HepG2 (cell line): ENCODE results near the gene HIGD1C. TPM values are rescaled to one million over a fixed set of nuclear protein-coding genes. Genes with fewer than 3 reads are reported as not detected.

ENCODE experiments used
- ATAC-seq: fragments of 200-7000 bp; cut with Tn5 transposase; 3 replicates; pipeline ENCODE4 v1.9.1; 2020; ENCODE audit warnings: mild to moderate bottlenecking, moderate library complexity
- BruUV-seq: library from RNA; stranded (reverse); fragments of 400-500 nt; replicated peaks from 2 replicates; lab custom pipeline; 2021; lab: Mats Ljungman, UMichigan
- CTCF ChIA-PET: fragments of 300-600 bp; formaldehyde crosslinking; extraction: SDS; loops from one replicate; lab custom pipeline; 2021; ENCODE audit warnings: low total read pairs, inconsistent platforms, low intra/inter-chr PET ratio; lab: Yijun Ruan, JAX
- POLR2A ChIA-PET: fragments of 350-600 bp; sonication (Branson Sonifier 250); formaldehyde crosslinking; loops from one replicate; lab custom pipeline; 2020; ENCODE audit warnings: antibody characterized with exemption, inconsistent platforms; lab: Yijun Ruan, JAX
- DNase-seq: peaks from one replicate; pipeline ENCODE4 v3.0.0-alpha.2; 2015; ENCODE audit warnings: low spot score
- FAIRE-seq: peaks from 3 replicates; lab custom pipeline; 2011; peaks lifted over from hg19 to GRCh38; lab: Jason Lieb, UNC
- H2AFZ ChIP-seq: one replicate; pipeline ENCODE4 v1.6.1; 2011; ENCODE audit warnings: low read length, inconsistent platforms
- H3K27ac ChIP-seq: fragments of 300-600 bp; 3 replicates; pipeline ENCODE4 v1.8.0; 2011; ENCODE audit warnings: mixed run types, mild to moderate bottlenecking, mixed read lengths, low read length, inconsistent platforms; ENCODE audit not compliant: insufficient read depth; ENCODE audit errors: extremely low read length
- H3K27me3 ChIP-seq, 2 experiments: fragments of 200-600 bp in 1 of 2; 2 replicates in 1 of 2; 3 replicates in 1 of 2; pipeline versions ENCODE4 v1.6.0 to v1.8.0; 2011; ENCODE audit warnings: low read length in 2 of 2, mild to moderate bottlenecking in 2 of 2, moderate library complexity in 2 of 2, inconsistent platforms in 1 of 2; ENCODE audit not compliant: insufficient read depth in 2 of 2, control insufficient read depth in 1 of 2
- H3K36me3 ChIP-seq, 2 experiments: fragments of 200-600 bp in 1 of 2; replicated peaks in 1 of 2; 2 replicates in 1 of 2; 3 replicates in 1 of 2; pipeline versions ENCODE4 v1.5.1 to v1.8.0; 2011; ENCODE audit warnings: low read length in 2 of 2, inconsistent platforms in 1 of 2; ENCODE audit not compliant: insufficient read depth in 2 of 2, control insufficient read depth in 1 of 2
- H3K4me1 ChIP-seq: 2 replicates; pipeline ENCODE4 v1.5.1; 2012; ENCODE audit warnings: low read length, inconsistent platforms; ENCODE audit not compliant: insufficient read depth
- H3K4me2 ChIP-seq: 2 replicates; pipeline ENCODE4 v1.6.0; 2011; ENCODE audit warnings: low read depth, low read length, inconsistent platforms
- H3K4me3 ChIP-seq, 3 experiments: fragments of 200-600 bp in 1 of 3; sonication (generic), shearing (Covaris generic) in 1 of 3; replicated peaks in 1 of 3; 2 replicates each; pipeline ENCODE4 v1.5.1; 2011 to 2016; ENCODE audit warnings: low read length in 3 of 3, inconsistent platforms in 2 of 3, low read depth in 2 of 3, mild to moderate bottlenecking in 2 of 3, control low read depth in 1 of 3, mixed read lengths in 1 of 3; ENCODE audit not compliant: insufficient read depth in 1 of 3
- H3K79me2 ChIP-seq: one replicate; pipeline ENCODE4 v1.6.1; 2011; ENCODE audit warnings: low read length, inconsistent platforms; ENCODE audit not compliant: insufficient read depth
- H3K9ac ChIP-seq: 2 replicates; pipeline ENCODE4 v1.6.0; 2011; ENCODE audit warnings: mild to moderate bottlenecking, low read depth, low read length, inconsistent platforms; ENCODE audit not compliant: insufficient read depth
- H3K9me3 ChIP-seq: 2 replicates; pipeline ENCODE4 v1.5.1; 2012; ENCODE audit warnings: mild to moderate bottlenecking, low read length
- H4K20me1 ChIP-seq: 2 replicates; pipeline ENCODE4 v1.6.0; 2011; ENCODE audit warnings: inconsistent platforms, mild to moderate bottlenecking, low read length, moderate library complexity; ENCODE audit not compliant: insufficient read depth
- ELF3 ChIP-seq: IDR thresholded peaks from 2 replicates; pipeline ENCODE4 v1.6.1; 2016; ENCODE audit warnings: missing genetic modification reagents, missing compliant biosample characterization
- HMGXB4 ChIP-seq, 2 experiments: sonication (generic) in 1 of 2; formaldehyde crosslinking in 1 of 2; IDR thresholded peaks; 2 replicates each; pipeline versions ENCODE4 v1.4.0 to v1.6.1; 2018 to 2020; ENCODE audit warnings: missing genetic modification reagents in 2 of 2, borderline replicate concordance in 1 of 2, low read depth in 1 of 2, mild to moderate bottlenecking in 1 of 2, missing biosample characterization in 1 of 2
- IRF1 ChIP-seq: sonication (generic); formaldehyde crosslinking; IDR thresholded peaks from 2 replicates; pipeline ENCODE4 v1.4.0; 2020; ENCODE audit warnings: low read depth, mild to moderate bottlenecking, missing genetic modification reagents
- SOX6 ChIP-seq, 2 experiments: fragments of 450-650 bp in 1 of 2; sonication (generic) in 1 of 2; formaldehyde crosslinking in 1 of 2; IDR thresholded peaks; 2 replicates each; pipeline versions ENCODE4 v1.4.0 to v1.6.1; 2017 to 2020; ENCODE audit warnings: antibody characterized with exemption in 1 of 2, mild to moderate bottlenecking in 1 of 2, missing genetic modification reagents in 1 of 2
- ZBTB49 ChIP-seq: sonication (generic); formaldehyde crosslinking; IDR thresholded peaks from 2 replicates; pipeline ENCODE4 v1.4.0; 2020; ENCODE audit warnings: missing genetic modification reagents, borderline replicate concordance
- ZNF678 ChIP-seq: sonication (generic); formaldehyde crosslinking; IDR thresholded peaks from 2 replicates; pipeline ENCODE4 v1.4.0; 2020; ENCODE audit warnings: mild to moderate bottlenecking, missing genetic modification reagents
- ZNF800 ChIP-seq: sonication (generic); formaldehyde crosslinking; IDR thresholded peaks from 2 replicates; pipeline ENCODE4 v1.4.0; 2020; ENCODE audit warnings: missing genetic modification reagents
- WGBS: methylation state at CpG from one replicate; pipeline ENCODE4 v1.1.6; 2017; ENCODE audit warnings: low lambda C conversion rate; 5-methylcytosine and 5-hydroxymethylcytosine counted together
- in situ Hi-C: cut with HindIII; loops from 2 replicates; pipeline ENCODE4 v1.10.0; 2017; ENCODE audit warnings: low pct_unique_long_range_greater_than_20kb; ENCODE audit not compliant: extremely low pct_ligation_motif_present
- intact Hi-C: fragments of 100-400 bp; cut with micrococcal nuclease; formaldehyde crosslinking; loops from one replicate; pipeline ENCODE4 v1.10.0; 2022; ENCODE audit not compliant: unreplicated experiment
- polyA plus RNA-seq, 8 experiments: library from polyadenylated mRNA; depleted of rRNA in 3 of 8; stranded (reverse) in 7 of 8; unstranded in 1 of 8; fragments of >200 nt; fragmentation: Illumina TruSeq in 4 of 8; extraction: Trizol in 4 of 8; gene quantifications; 2 replicates each; pipeline versions ENCODE4 v1.2.1 to v1.2.3, GENCODE V29; 2011 to 2016; ENCODE audit warnings: low read depth in 4 of 8, missing spikeins in 1 of 8, mixed read lengths in 1 of 8; ENCODE audit not compliant: insufficient read depth in 1 of 8
- total RNA-seq, 5 experiments: library from RNA; depleted of rRNA; stranded (reverse); fragments of >200 nt; fragmentation: Illumina TruSeq; extraction: Trizol; gene quantifications; 2 replicates each; pipeline ENCODE4 v1.2.3, GENCODE V29; 2016; ENCODE audit warnings: low read depth in 1 of 5

HIGD1C gene
- total and polyA plus RNA-seq, 2 of the 13 experiments (the other 11 are each of a cell fraction or from before 2014, with no cell fraction given), result not detected

- intact Hi-C loops, result loop anchor here (10.0 kb wide), 1 partner anchor 159 kb away; the partner anchor contains the start of gene ATF1
- peak overlapping the region; percentile 82 for H3K27ac ChIP-seq
- no peak for TF ChIP-seq ELF3
- 0 out of 2 replicates have a peak, but pooled peaks have one; percentile 5 for TF ChIP-seq ZNF800
- TF ChIP-seq, all 625 proteins: peak for 1
- H3K27me3 ChIP-seq, result peaks cover 0 to 3% of the 10 kb centered on the region in 2 experiments; a peak in 1 of 5 replicates
- ATAC-seq (no peak), DNase-seq (no peak), FAIRE-seq (no peak)
- peak overlapping the region; percentile 88 for H3K9ac ChIP-seq
- POLR2A ChIA-PET, result interaction anchor here (0.6 to 4.2 kb wide), 6 partner anchors 10 to 467 kb away, joined by 3 to 46 read pairs (median 6); partner anchors contain the start of gene SLC11A2
- BruUV-seq, result TSS peak; percentile 39
- CTCF ChIA-PET, result no interaction called here
- H3K9me3 ChIP-seq, result no peaks in the 10 kb centered on the region
- H3K4me2 ChIP-seq, result peak overlapping the region; percentile 88
- in situ Hi-C loops, result no loop called here
- H3K79me2 ChIP-seq, result peaks cover 40% of the 10 kb centered on the region
- H3K4me1 ChIP-seq, result peaks cover 42% of the 10 kb centered on the region
- no peaks in the 10 kb centered on the region for H4K20me1 ChIP-seq
- H3K4me3 ChIP-seq, result peak overlapping the region; percentile 70 to 85 (median 85); a peak in 5 of 6 replicates
- H2AFZ ChIP-seq, result peak overlapping the region; percentile 51
- 35% methylated on average over 8 of the region's 8 CpGs for WGBS
- H3K36me3 ChIP-seq, result no peaks in the 10 kb centered on the region
These were observed 28.8 kb upstream of the HIGD1C start for GRCh38 chr12:50923361-50924130.

- no TSS peak for BruUV-seq
- peak overlapping the region; percentile 82 for H3K27ac ChIP-seq
- ATAC-seq, result no peak; the same call in 1 of the 3 replicates
- TF ChIP-seq ZNF678 (CRISPR knock-in tag) (no peak), ZBTB49 (CRISPR knock-in tag) (no peak), HMGXB4 (CRISPR knock-in tag; IDR thresholded peaks at IDR 0.05; ENCODE audit: borderline replicate concordance in 1 of 2, low read depth in 1 of 2) (0 out of 4 replicates have a peak, but pooled peaks of 1 of the 2 experiments have one; percentile 3), IRF1 (CRISPR knock-in tag) (no peak), SOX6 (IDR thresholded peaks at IDR 0.05) (no peak), SOX6 (CRISPR knock-in tag; IDR thresholded peaks at IDR 0.05) (peak; percentile 41; the same call in 1 of the 2 replicates)
These were observed 28.3 kb upstream of the HIGD1C start for GRCh38 chr12:50924131-50924438.

More at GRCh38 chr12:50924131-50924438, 28.3 kb upstream of the HIGD1C start:
- Histone ChIP-seq H3K36me3 (no peaks in the 10 kb centered on the region), H3K4me3 (peak overlapping the region; percentile 70 to 85 (median 85); a peak in 5 of 6 replicates), H2AFZ (peak overlapping the region; percentile 51), H3K79me2 (peaks cover 45% of the 10 kb centered on the region), H3K4me2 (peak overlapping the region; percentile 88), H3K9me3 (no peaks in the 10 kb centered on the region), H3K9ac (peak overlapping the region; percentile 88), H4K20me1 (no peaks in the 10 kb centered on the region), H3K4me1 (peaks cover 42% of the 10 kb centered on the region), H3K27me3 (peaks cover 0 to 3% of the 10 kb centered on the region in 2 experiments; a peak in 1 of 5 replicates)
- in situ Hi-C loops (no loop called here), intact Hi-C loops (loop anchor here (10.0 kb wide), 1 partner anchor 159 kb away; the partner anchor contains the start of gene ATF1)
- no peak for DNase-seq
- CTCF ChIA-PET, result no interaction called here
- WGBS, result 0% methylated on average over 4 of the region's 4 CpGs
- POLR2A ChIA-PET, result interaction anchor here (0.6 to 4.2 kb wide), 7 partner anchors 9 to 466 kb away, joined by 3 to 46 read pairs (median 5); partner anchors contain the start of gene SLC11A2
- no peak for FAIRE-seq
